GM18858 (cell line): ENCODE data around the gene XAB2.
"Not testable (repeated sequence)": the region's sequence is repeated elsewhere in the genome, so short reads cannot be mapped to it uniquely, and the experiment has no call there.

ENCODE experiments used
- ATAC-seq: cut with Tn5 transposase; IDR thresholded peaks from one replicate; pipeline ENCODE4 v1.9.1; 2021; ENCODE audit not compliant: unreplicated experiment

XAB2 gene

GRCh38 chr19:7650148-7650547, 20.8 kb upstream of the XAB2 start:
- no peak for ATAC-seq

- ATAC-seq, result no peak
These were observed 19.1 kb upstream of the XAB2 start for GRCh38 chr19:7648265-7649014.

- no peak for ATAC-seq
These were observed 17.8 kb upstream of the XAB2 start for GRCh38 chr19:7647156-7647555.

GRCh38 chr19:7646426-7646700, 17.0 kb upstream of the XAB2 start:
- ATAC-seq, result no peak

- no peak for ATAC-seq
These were observed 16.5 kb upstream of the XAB2 start for GRCh38 chr19:7645656-7646425.

- no peak for ATAC-seq
These were observed 15.8 kb upstream of the XAB2 start for GRCh38 chr19:7645163-7645562.

- ATAC-seq, result no peak
These were observed 15.2 kb upstream of the XAB2 start for GRCh38 chr19:7644550-7644877.

GRCh38 chr19:7643629-7644549, 14.5 kb upstream of the XAB2 start:
- not testable (repeated sequence) for ATAC-seq

- ATAC-seq, result no peak
These were observed 13.7 kb upstream of the XAB2 start for GRCh38 chr19:7643031-7643415.

GRCh38 chr19:7642295-7643030, 13.1 kb upstream of the XAB2 start:
- ATAC-seq, result no peak

- no peak for ATAC-seq
These were observed 12.2 kb upstream of the XAB2 start for GRCh38 chr19:7641290-7642276.

- ATAC-seq, result no peak
These were observed 11.5 kb upstream of the XAB2 start for GRCh38 chr19:7640803-7641202.

- no peak for ATAC-seq
These were observed 10.6 kb upstream of the XAB2 start for GRCh38 chr19:7639863-7640348.

GRCh38 chr19:7638802-7639465, 9.6 kb upstream of the XAB2 start:
- ATAC-seq, result no peak

- ATAC-seq, result no peak
These were observed 8.3 kb upstream of the XAB2 start for GRCh38 chr19:7637374-7638256.

- no peak for ATAC-seq
These were observed 7.5 kb upstream of the XAB2 start, which contains the start of gene STXBP2 for GRCh38 chr19:7636691-7637373. Gene STXBP2, plus strand, starts transcription at chr19:7637110. Its CDS starts 40 bp downstream, at chr19:7637150.

GRCh38 chr19:7636317-7636690, 7.0 kb upstream of the XAB2 start:
- no peak for ATAC-seq

GRCh38 chr19:7635670-7636069, 6.3 kb upstream of the XAB2 start:
- no peak for ATAC-seq
